Neural cell (in vitro differentiated cells): ENCODE measurements around the gene CERS1. TPM values are rescaled to one million over a fixed set of nuclear protein-coding genes. Genes with fewer than 3 reads are reported as not detected.

Experiments used
- H2AFZ ChIP-seq: fragments of 200-600, 300-800 bp; sonication (generic), shearing (Covaris generic); 2 replicates; pipeline ENCODE4 v1.6.0; 2014; ENCODE audit warnings: low read depth, mild to moderate bottlenecking, antibody characterized with exemption, low read length, moderate library complexity
- H3F3A ChIP-seq: fragments of 200-600 bp; shearing (Covaris generic); 2 replicates; pipeline ENCODE4 v1.6.1; 2016; ENCODE audit warnings: mild to moderate bottlenecking, moderate library complexity, mixed read lengths, antibody characterized with exemption, low read length; ENCODE audit not compliant: insufficient read depth, poor library complexity, severe bottlenecking
- H3K27ac ChIP-seq: fragments of 200-600, 300-800 bp; sonication (generic), shearing (Covaris generic); 2 replicates; pipeline ENCODE4 v1.5.1; 2014; ENCODE audit warnings: mild to moderate bottlenecking, low read length, moderate library complexity
- H3K27me3 ChIP-seq: fragments of 300-800, 200-600 bp; sonication (generic), shearing (Covaris generic); 2 replicates; pipeline ENCODE4 v1.6.0; 2014; ENCODE audit warnings: mild to moderate bottlenecking, low read depth, low read length, moderate library complexity; ENCODE audit not compliant: insufficient read depth
- H3K36me3 ChIP-seq: fragments of 300-800, 200-600 bp; sonication (generic), shearing (Covaris generic); 2 replicates; pipeline ENCODE4 v1.5.1; 2014; ENCODE audit warnings: mild to moderate bottlenecking, antibody characterized with exemption, low read length, moderate library complexity; ENCODE audit not compliant: insufficient read depth
- H3K4me2 ChIP-seq: fragments of 300-800, 200-600 bp; sonication (generic), shearing (Covaris generic); 2 replicates; pipeline ENCODE4 v1.6.0; 2014; ENCODE audit warnings: mild to moderate bottlenecking, low read length
- H3K4me3 ChIP-seq: fragments of 300-800, 200-600 bp; sonication (generic), shearing (Covaris generic); 2 replicates; pipeline ENCODE4 v1.5.1; 2014; ENCODE audit warnings: mild to moderate bottlenecking, low read length, moderate library complexity
- H3K79me2 ChIP-seq: fragments of 200-600 bp; shearing (Covaris generic); replicated peaks from 2 replicates; pipeline ENCODE4 v1.6.0; 2014; ENCODE audit warnings: mild to moderate bottlenecking, low read length, moderate library complexity; ENCODE audit not compliant: insufficient read depth
- H3K9ac ChIP-seq: fragments of 300-800, 200-600 bp; sonication (generic), shearing (Covaris generic); 2 replicates; pipeline ENCODE4 v1.6.1; 2016; ENCODE audit warnings: mild to moderate bottlenecking, low read length, mixed read lengths
- H3K9me2 ChIP-seq: fragments of 200-600 bp; shearing (Covaris generic); 2 replicates; pipeline ENCODE4 v1.6.1; 2016; ENCODE audit warnings: mild to moderate bottlenecking, low read length, mixed read lengths; ENCODE audit not compliant: insufficient read depth
- H3K9me3 ChIP-seq: fragments of 200-600, 300-800 bp; sonication (generic), shearing (Covaris generic); 2 replicates; pipeline ENCODE4 v1.6.1; 2016; ENCODE audit warnings: mild to moderate bottlenecking, mixed run types, low read length, moderate library complexity, mixed read lengths
- H4K20me1 ChIP-seq: fragments of 200-600 bp; shearing (Covaris generic); 2 replicates; pipeline ENCODE4 v1.6.1; 2016; ENCODE audit warnings: mild to moderate bottlenecking, mixed run types; ENCODE audit not compliant: insufficient read depth
- CTCF ChIP-seq: fragments of 450-650 bp; IDR thresholded peaks from 2 replicates; pipeline ENCODE4 v1.5.1; 2014; ENCODE audit warnings: antibody characterized with exemption, mild to moderate bottlenecking, moderate library complexity; ENCODE audit not compliant: poor library complexity, severe bottlenecking
- EP300 ChIP-seq: fragments of 450-650 bp; conservative IDR thresholded peaks from 2 replicates; pipeline ENCODE4 v1.6.1; 2014; ENCODE audit warnings: antibody characterized with exemption, mild to moderate bottlenecking, moderate library complexity; ENCODE audit not compliant: poor library complexity, severe bottlenecking
- EZH2 ChIP-seq: fragments of 200-600, 300-800 bp; shearing (Covaris generic), sonication (generic); IDR thresholded peaks from 2 replicates; pipeline ENCODE4 v1.6.1; 2014; ENCODE audit warnings: antibody characterized with exemption, low read length, borderline replicate concordance, mild to moderate bottlenecking; ENCODE audit not compliant: insufficient read depth, poor library complexity, severe bottlenecking
- MXI1 ChIP-seq: fragments of 450-650 bp; conservative IDR thresholded peaks from 2 replicates; pipeline ENCODE4 v1.6.1; 2014; ENCODE audit warnings: antibody characterized with exemption, mild to moderate bottlenecking; ENCODE audit not compliant: poor library complexity, severe bottlenecking
- POLR2AphosphoS5 ChIP-seq: IDR thresholded peaks from 2 replicates; pipeline ENCODE4 v1.6.1; 2012
- RAD21 ChIP-seq: fragments of 450-650 bp; conservative IDR thresholded peaks from 2 replicates; pipeline ENCODE4 v1.6.1; 2014; ENCODE audit warnings: antibody characterized with exemption, mild to moderate bottlenecking, moderate library complexity
- REST ChIP-seq: IDR thresholded peaks from 2 replicates; pipeline ENCODE4 v1.6.1; 2012; ENCODE audit warnings: borderline replicate concordance
- SMC3 ChIP-seq: fragments of 450-650 bp; conservative IDR thresholded peaks from 2 replicates; pipeline ENCODE4 v1.6.1; 2014; ENCODE audit warnings: antibody characterized with exemption, mild to moderate bottlenecking, moderate library complexity; ENCODE audit not compliant: poor library complexity
- TAF1 ChIP-seq: IDR thresholded peaks from 2 replicates; pipeline ENCODE4 v1.6.1; 2012; ENCODE audit warnings: low read depth
- polyA plus RNA-seq: library from polyadenylated mRNA; depleted of rRNA; stranded (reverse); fragments of >200 nt; gene quantifications from 2 replicates; pipeline ENCODE4 v1.2.3, GENCODE V29; 2014

CERS1 gene
- polyA plus RNA-seq, 1 donor from 2014 or later: 19.1 TPM

- no peaks in the 10 kb centered on the region for H4K20me1 ChIP-seq
- H2AFZ ChIP-seq: no peak overlapping the region
- no peaks in the 10 kb centered on the region for H3F3A ChIP-seq
- no peak overlapping the region for H3K4me3 ChIP-seq
- no peak overlapping the region for H3K27ac ChIP-seq
- no peak overlapping the region for H3K4me2 ChIP-seq
- peaks cover 6% of the 10 kb centered on the region for H3K36me3 ChIP-seq
- H3K9me2 ChIP-seq: no peaks in the 10 kb centered on the region
- TF ChIP-seq RAD21: no peak
- TF ChIP-seq SMC3: no peak
- no peak for TF ChIP-seq TAF1
- no peak for TF ChIP-seq POLR2AphosphoS5
- no peak for TF ChIP-seq CTCF
- H3K9me3 ChIP-seq: no peaks in the 10 kb centered on the region
- H3K27me3 ChIP-seq: no peaks in the 10 kb centered on the region
- H3K79me2 ChIP-seq: no peaks in the 10 kb centered on the region
- no peak overlapping the region for H3K9ac ChIP-seq
Measured at GRCh38 chr19:18905058-18905456, 9.1 kb upstream of the CERS1 start.

- peaks cover 6% of the 10 kb centered on the region for H3K36me3 ChIP-seq
- H3K27me3 ChIP-seq: no peaks in the 10 kb centered on the region
- H3K79me2 ChIP-seq: no peaks in the 10 kb centered on the region
- H2AFZ ChIP-seq: no peak overlapping the region
- H3K4me3 ChIP-seq: no peak overlapping the region
- no peaks in the 10 kb centered on the region for H3K9me2 ChIP-seq
- H3K9ac ChIP-seq: no peak overlapping the region
- no peak overlapping the region for H3K27ac ChIP-seq
- no peak overlapping the region for H3K4me2 ChIP-seq
- no peaks in the 10 kb centered on the region for H3K9me3 ChIP-seq
- H4K20me1 ChIP-seq: no peaks in the 10 kb centered on the region
- TF ChIP-seq RAD21 (no peak), POLR2AphosphoS5 (no peak)
- H3F3A ChIP-seq: no peaks in the 10 kb centered on the region
Measured at GRCh38 chr19:18904334-18905057, 8.5 kb upstream of the CERS1 start.

- no peaks in the 10 kb centered on the region for H3K9me3 ChIP-seq
Measured at GRCh38 chr19:18903156-18904037, 7.4 kb upstream of the CERS1 start.

More at GRCh38 chr19:18903156-18904037, 7.4 kb upstream of the CERS1 start:
- Histone ChIP-seq H3K79me2 (no peaks in the 10 kb centered on the region), H3K27me3 (no peaks in the 10 kb centered on the region), H3F3A (no peaks in the 10 kb centered on the region), H3K36me3 (peaks cover 6% of the 10 kb centered on the region), H3K9me2 (no peaks in the 10 kb centered on the region), H3K27ac (no peak overlapping the region), H2AFZ (no peak overlapping the region), H3K4me3 (no peak overlapping the region), H4K20me1 (no peaks in the 10 kb centered on the region), H3K9ac (no peak overlapping the region), H3K4me2 (no peak overlapping the region)
- TF ChIP-seq POLR2AphosphoS5 (no peak), EP300 (no peak), MXI1 (no peak), REST (no peak), RAD21 (no peak), TAF1 (no peak), EZH2 (no peak), SMC3 (no peak), CTCF (no peak)
